GM18526 (cell line): ENCODE measurements around the gene GABRG3.

Experiments
- POLR2A ChIP-seq: IDR thresholded peaks from 3 replicates; pipeline ENCODE4 v1.6.1; 2011; ENCODE audit not compliant: insufficient read length; ENCODE audit errors: extremely low read depth

The GABRG3 gene

GRCh38 chr15:26974120-26974780 is 3.3 kb downstream of the GABRG3 start:
- no peak for TF ChIP-seq POLR2A

- TF ChIP-seq POLR2A = no peak
These were observed 10.5 kb downstream of the GABRG3 start for GRCh38 chr15:26981492-26981891.

- TF ChIP-seq POLR2A = no peak
These were observed 12.8 kb downstream of the GABRG3 start for GRCh38 chr15:26983822-26984221.

DNA sequence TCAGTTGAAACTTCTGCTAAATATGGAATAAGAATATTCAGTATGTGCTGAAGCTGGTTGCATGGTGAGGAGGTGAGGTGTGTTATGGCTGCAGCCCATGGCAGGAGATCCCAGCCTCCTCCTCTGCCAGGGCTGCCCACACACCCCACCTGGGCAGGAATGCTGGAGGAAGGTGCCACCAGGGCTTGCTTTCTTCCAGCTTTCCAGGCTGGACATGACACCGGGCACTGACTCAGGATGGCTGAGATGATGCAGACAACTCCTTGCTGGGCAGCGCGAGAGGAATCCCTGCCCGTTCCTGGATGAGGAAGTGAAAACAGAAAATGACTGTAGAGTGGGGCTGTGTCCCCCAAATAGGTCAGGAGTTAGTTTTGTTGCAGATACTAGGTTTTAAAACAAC is 14.1 kb downstream of the GABRG3 start:
- TF ChIP-seq POLR2A = no peak

DNA sequence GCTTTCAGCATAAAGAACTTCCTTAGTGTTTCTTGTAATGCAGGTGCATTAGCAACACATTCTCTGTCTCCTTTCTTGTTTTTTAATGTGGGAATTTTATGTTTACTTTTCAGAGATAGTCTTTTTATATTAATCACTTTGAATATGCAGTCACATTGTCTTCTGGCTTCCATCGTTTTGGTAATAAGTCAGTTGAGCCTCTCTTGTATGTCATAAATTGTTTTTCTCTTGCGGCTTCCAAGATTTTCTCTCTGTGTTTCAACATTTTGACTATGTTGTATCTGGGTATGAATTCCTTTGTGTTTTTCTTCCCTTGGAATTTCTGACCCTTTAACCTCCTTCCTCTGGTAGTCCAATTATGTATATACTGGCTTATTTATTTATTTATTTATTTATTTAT is 25.3 kb downstream of the GABRG3 start:
- no peak for TF ChIP-seq POLR2A

- TF ChIP-seq POLR2A = no peak
These were observed 46.3 kb downstream of the GABRG3 start for GRCh38 chr15:27017168-27017809.

- no peak for TF ChIP-seq POLR2A
These were observed 48.7 kb downstream of the GABRG3 start for GRCh38 chr15:27019687-27020086.

DNA sequence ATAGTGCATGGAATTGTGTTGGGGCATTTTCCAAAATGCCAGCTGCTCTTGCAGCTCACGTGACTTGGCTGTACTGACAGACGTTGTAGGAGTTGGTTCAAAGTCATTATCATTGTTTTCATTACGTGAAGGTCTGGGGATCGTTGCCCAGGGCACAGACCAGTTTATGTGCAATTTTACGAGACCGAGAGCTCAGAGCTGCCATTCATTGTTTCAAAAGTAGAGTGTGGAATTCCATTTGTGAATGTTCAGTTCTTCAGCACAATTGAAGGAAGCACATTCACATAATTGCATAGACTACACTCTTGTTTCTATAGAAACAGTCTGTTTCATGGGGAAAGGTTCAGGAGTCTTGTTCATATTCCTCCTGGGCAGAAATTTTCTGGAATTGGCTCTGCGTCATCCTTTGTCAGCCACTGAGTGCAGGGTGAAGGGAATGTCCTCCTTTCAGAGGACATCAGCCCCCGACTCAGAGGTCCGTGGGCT is 54.5 kb downstream of the GABRG3 start:
- no peak for TF ChIP-seq POLR2A

DNA sequence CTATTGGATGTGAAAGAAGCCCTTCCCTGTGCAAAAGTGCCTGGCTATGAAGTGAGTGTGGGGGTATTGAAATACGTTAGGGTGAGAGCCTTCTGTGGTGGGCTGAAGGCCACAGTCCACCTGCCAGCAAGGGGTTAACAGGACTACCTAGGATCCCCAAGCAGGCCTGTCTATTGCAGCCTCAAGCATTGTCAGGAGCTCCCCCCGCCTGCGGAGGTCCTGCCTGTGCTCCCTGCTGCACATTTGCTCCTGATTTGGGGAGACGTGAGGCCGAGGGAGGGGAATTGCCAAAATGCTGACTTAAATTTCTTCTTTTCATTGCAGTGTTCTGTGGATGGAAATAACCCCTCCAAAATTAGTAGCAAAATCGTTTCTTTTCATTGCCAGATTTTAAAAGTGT is 56.2 kb downstream of the GABRG3 start:
- no peak for TF ChIP-seq POLR2A

- no peak for TF ChIP-seq POLR2A
These were observed 58.0 kb downstream of the GABRG3 start for GRCh38 chr15:27028858-27029477.

DNA sequence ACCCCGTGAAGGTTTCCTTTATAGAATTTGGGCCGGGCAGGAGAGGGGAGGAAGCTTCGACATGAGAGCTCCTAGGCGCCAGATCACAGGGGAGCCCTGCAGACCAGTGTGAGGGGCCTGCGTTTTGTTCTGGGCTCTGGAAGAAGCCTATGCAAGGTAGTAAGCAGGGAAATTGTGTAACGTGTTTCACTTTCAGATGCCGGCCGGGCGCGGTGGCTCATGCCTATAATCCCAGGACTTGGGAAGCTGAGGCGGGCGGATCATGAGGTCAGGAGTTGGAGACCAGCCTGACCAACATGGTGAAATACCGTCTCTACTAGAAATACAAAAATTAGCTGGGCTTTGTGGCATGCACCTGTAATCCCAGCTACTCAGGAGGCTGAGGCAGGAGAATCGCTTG is 65.2 kb downstream of the GABRG3 start:
- TF ChIP-seq POLR2A = no peak

- no peak for TF ChIP-seq POLR2A
These were observed 66.5 kb downstream of the GABRG3 start for GRCh38 chr15:27037501-27037900.

GRCh38 chr15:27039152-27039551 is 68.2 kb downstream of the GABRG3 start:
- TF ChIP-seq POLR2A = no peak

DNA sequence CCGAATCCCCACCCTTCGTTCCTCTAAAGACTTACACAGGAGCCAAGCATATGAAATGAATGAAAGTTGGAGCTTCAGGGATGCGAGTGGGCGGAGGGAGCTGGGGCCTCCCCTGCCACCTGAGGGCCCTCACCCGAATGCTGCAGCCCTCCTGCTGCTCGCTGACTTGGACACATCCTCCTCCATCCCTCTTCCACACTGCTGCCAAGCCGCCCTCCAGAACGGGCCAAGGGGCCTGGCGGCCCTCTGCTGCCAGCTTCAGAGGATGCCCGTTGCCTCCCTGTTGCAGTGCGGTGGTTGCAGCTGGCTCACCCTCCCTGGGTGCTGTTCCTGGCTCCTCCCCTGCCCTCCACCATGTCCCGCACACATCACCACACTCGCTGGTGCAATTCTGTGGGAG is 71.2 kb downstream of the GABRG3 start:
- no peak for TF ChIP-seq POLR2A

- no peak for TF ChIP-seq POLR2A
These were observed 71.7 kb downstream of the GABRG3 start for GRCh38 chr15:27042646-27043045.

GRCh38 chr15:27043770-27044169 is 72.8 kb downstream of the GABRG3 start:
- no peak for TF ChIP-seq POLR2A

DNA sequence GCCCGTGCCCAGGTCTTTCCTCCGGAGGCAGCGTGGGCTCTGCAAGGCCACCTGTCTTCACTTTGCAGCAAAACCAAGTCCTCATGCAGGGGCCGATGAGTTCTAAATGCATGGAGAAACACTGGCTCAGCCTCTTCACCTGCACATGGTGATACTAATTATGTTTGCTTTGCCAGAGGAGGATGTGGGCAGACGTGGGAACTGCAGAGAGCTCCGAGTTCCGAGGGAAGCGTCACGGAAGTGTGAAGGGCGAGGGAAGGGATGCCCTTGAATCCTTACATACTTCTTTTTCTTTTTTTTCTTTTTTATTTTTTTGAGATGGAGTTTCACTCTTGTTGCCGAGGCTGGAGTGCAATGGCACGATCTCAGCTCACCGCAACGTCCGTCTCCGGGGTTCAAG is 74.8 kb downstream of the GABRG3 start:
- no peak for TF ChIP-seq POLR2A

DNA sequence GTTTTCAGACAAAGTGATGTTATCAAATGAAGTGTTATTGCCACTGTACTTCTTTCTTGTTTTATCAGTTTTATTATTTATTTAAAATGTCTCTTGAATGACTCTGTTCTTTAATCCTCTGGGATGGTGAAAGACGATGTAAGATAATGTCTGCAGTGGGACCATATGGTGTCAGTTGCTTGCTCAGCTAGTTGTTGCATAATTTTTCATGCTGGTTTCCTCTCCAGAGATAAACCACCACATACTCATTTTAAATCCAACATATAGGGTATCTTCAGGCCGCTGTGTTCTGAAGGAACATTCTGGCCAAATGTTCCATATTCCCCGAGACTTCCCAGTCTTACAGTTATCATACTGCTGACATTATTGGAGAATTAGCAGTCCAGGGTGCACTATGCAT is 75.9 kb downstream of the GABRG3 start:
- TF ChIP-seq POLR2A = no peak
